Measurements from ENCODE around the gene BFSP1. TPM values are rescaled to one million over a fixed set of nuclear protein-coding genes. Genes with fewer than 3 reads are reported as not detected.

Gene BFSP1
- total RNA-seq, 2 donors from 2014 or later: 9.4 to 12.0 TPM

- H3K9me3 Mint-ChIP-seq: no peaks in the 10 kb centered on the region
These were observed 61.7 kb downstream of the BFSP1 start for GRCh38 chr20:17469246-17470030.

GRCh38 chr20:17468073-17468840, 62.9 kb downstream of the BFSP1 start:
- H3K36me3 Mint-ChIP-seq (ENCODE audit: low read depth): no peaks in the 10 kb centered on the region
- no peak overlapping the region for H3K27ac ChIP-seq (ENCODE audit: low read depth, low read length)
- H3K4me1 Mint-ChIP-seq: no peaks in the 10 kb centered on the region
- H3K9me3 Mint-ChIP-seq: no peaks in the 10 kb centered on the region
- no peak overlapping the region for H3K4me3 Mint-ChIP-seq
- H3K4me3 ChIP-seq (ENCODE audit: low read length): no peak overlapping the region
- DNase-seq: no peak
- WGBS, 2 experiments (ENCODE audit: insufficient coverage in 1 of 2, insufficient read length in 1 of 2): 88 to 91% methylated on average over 7 to 24 of the region's 24 CpGs
- TF ChIP-seq CTCF (conservative IDR thresholded peaks at IDR 0.05): no peak
- H3K9me3 ChIP-seq (ENCODE audit: control insufficient read depth, low read length): no peaks in the 10 kb centered on the region
- H3K9ac ChIP-seq (ENCODE audit: extremely low read depth, low read length, poor library complexity, severe bottlenecking): no peak overlapping the region
- no peaks in the 10 kb centered on the region for H3K27me3 Mint-ChIP-seq (ENCODE audit: insufficient read depth)
- no peaks in the 10 kb centered on the region for H3K4me1 ChIP-seq (ENCODE audit: control insufficient read depth, insufficient read depth, low read length)
- H3K36me3 ChIP-seq (ENCODE audit: control insufficient read depth, insufficient read depth, low read length): no peaks in the 10 kb centered on the region
- no peaks in the 10 kb centered on the region for H3K27me3 ChIP-seq (ENCODE audit: control insufficient read depth, insufficient read depth, low read length, poor library complexity, severe bottlenecking)
- no peak overlapping the region for H3K27ac Mint-ChIP-seq

More at GRCh38 chr20:17469246-17470030, 61.7 kb downstream of the BFSP1 start:
- Mint-ChIP-seq H3K4me1 (no peaks in the 10 kb centered on the region), H3K36me3 (ENCODE audit: low read depth) (no peaks in the 10 kb centered on the region), H3K27ac (no peak overlapping the region), H3K4me3 (no peak overlapping the region), H3K27me3 (ENCODE audit: insufficient read depth) (no peaks in the 10 kb centered on the region)
- H3K9me3 ChIP-seq (ENCODE audit: control insufficient read depth, low read length): no peaks in the 10 kb centered on the region
- H3K9ac ChIP-seq (ENCODE audit: extremely low read depth, low read length, poor library complexity, severe bottlenecking): no peak overlapping the region
- no peaks in the 10 kb centered on the region for H3K36me3 ChIP-seq (ENCODE audit: control insufficient read depth, insufficient read depth, low read length)
- H3K4me1 ChIP-seq (ENCODE audit: control insufficient read depth, insufficient read depth, low read length): no peaks in the 10 kb centered on the region
- DNase-seq: no peak
- H3K27ac ChIP-seq (ENCODE audit: low read depth, low read length): no peak overlapping the region
- H3K27me3 ChIP-seq (ENCODE audit: control insufficient read depth, insufficient read depth, low read length, poor library complexity, severe bottlenecking): no peaks in the 10 kb centered on the region
- TF ChIP-seq CTCF (conservative IDR thresholded peaks at IDR 0.05): no peak
- 87 to 93% methylated on average over 5 to 7 of the region's 7 CpGs for WGBS, 2 experiments (ENCODE audit: insufficient coverage in 1 of 2, insufficient read length in 1 of 2)
- H3K4me3 ChIP-seq (ENCODE audit: low read length): no peak overlapping the region

- Mint-ChIP-seq H3K36me3 (ENCODE audit: low read depth) (no peaks in the 10 kb centered on the region), H3K27me3 (ENCODE audit: insufficient read depth) (peaks cover 2% of the 10 kb centered on the region), H3K4me1 (peaks cover 3% of the 10 kb centered on the region), H3K9me3 (no peaks in the 10 kb centered on the region), H3K4me3 (no peak overlapping the region), H3K27ac (no peak overlapping the region)
- H3K9me3 ChIP-seq (ENCODE audit: control insufficient read depth, low read length): no peaks in the 10 kb centered on the region
- no peak overlapping the region for H3K27ac ChIP-seq (ENCODE audit: low read depth, low read length)
- no peaks in the 10 kb centered on the region for H3K27me3 ChIP-seq (ENCODE audit: control insufficient read depth, insufficient read depth, low read length, poor library complexity, severe bottlenecking)
- H3K36me3 ChIP-seq (ENCODE audit: control insufficient read depth, insufficient read depth, low read length): no peaks in the 10 kb centered on the region
- no peak overlapping the region for H3K4me3 ChIP-seq (ENCODE audit: low read length)
- H3K4me1 ChIP-seq (ENCODE audit: control insufficient read depth, insufficient read depth, low read length): no peaks in the 10 kb centered on the region
- no peak overlapping the region for H3K9ac ChIP-seq (ENCODE audit: extremely low read depth, low read length, poor library complexity, severe bottlenecking)
- TF ChIP-seq CTCF (conservative IDR thresholded peaks at IDR 0.05): no peak
- DNase-seq: no peak
- 93 to 97% methylated on average over 4 of the region's 4 CpGs for WGBS, 2 experiments (ENCODE audit: insufficient coverage in 1 of 2, insufficient read length in 1 of 2)
These were observed 64.0 kb downstream of the BFSP1 start for GRCh38 chr20:17467120-17467655.

Measured in endodermal cell (in vitro differentiated cells).